ENCODE results near the gene PCNX2.
"Not testable (repeated sequence)": the region's sequence is repeated elsewhere in the genome, so short reads cannot be mapped to it uniquely, and the experiment has no call there.

Gene PCNX2

DNA sequence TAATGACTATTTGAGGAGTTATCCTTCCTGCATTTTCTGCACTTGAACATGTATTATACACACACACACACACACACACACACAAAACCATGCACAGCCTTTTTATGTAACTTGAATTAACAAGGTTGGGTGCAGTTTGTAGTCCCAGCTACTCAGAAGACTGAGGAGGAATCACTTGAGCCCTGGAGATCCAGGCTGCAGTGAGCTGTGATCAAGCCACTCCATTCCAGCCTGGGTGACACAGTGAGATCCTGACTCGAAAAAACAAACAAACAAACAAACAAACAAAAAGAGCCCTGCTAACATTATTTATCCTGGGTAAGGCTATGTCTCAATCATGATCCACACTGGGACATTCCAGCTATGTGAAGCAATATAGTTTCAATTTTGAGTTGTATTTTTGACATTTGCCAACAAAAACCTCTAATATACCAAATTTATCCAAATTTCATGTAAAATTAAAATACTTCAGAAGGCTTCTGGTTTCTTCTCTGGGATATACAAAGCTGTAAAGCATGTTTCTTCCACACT is 188.3 kb downstream of the PCNX2 start:
- no peak for DNase-seq (ENCODE audit: low read depth)

DNA sequence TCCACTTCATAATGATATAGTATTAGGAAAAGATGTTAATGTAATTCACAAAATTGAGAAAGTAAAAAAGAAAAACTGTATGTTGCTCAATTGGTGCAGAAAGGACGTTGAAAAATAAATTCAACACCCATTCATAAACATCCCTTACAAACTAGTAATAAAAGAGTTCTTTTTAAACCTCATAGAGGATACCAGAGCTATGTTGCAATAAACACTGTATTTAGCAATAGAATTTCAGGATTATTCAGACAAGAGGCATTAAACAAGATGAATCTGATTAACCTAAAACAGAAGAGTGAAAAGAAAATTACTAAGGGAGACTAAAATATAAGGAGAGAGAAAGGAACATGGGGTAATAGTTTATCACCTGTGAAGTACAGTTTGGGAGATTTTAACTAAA is 190.3 kb downstream of the PCNX2 start:
- DNase-seq (ENCODE audit: low read depth), result peak; percentile 38

DNA sequence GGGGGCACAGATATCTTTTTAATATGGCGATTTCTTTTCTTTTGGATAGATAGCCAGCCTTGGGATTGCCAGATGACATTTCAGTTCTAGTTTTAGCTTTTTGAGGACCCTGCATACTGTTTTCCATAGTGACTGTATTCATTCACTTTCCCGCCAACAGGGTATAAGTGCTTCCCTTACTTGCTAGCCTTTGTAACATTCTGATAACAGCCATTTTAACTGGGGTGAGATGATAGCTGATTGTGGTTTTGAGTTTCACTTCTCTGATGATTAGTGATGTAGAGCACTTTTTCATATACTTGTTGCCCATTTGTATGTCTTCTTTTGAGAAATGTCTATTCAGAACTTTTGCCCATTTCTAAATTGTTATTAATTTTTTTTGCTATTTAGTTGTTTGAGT is 193.2 kb downstream of the PCNX2 start:
- DNase-seq (ENCODE audit: low read depth), result no peak

DNA sequence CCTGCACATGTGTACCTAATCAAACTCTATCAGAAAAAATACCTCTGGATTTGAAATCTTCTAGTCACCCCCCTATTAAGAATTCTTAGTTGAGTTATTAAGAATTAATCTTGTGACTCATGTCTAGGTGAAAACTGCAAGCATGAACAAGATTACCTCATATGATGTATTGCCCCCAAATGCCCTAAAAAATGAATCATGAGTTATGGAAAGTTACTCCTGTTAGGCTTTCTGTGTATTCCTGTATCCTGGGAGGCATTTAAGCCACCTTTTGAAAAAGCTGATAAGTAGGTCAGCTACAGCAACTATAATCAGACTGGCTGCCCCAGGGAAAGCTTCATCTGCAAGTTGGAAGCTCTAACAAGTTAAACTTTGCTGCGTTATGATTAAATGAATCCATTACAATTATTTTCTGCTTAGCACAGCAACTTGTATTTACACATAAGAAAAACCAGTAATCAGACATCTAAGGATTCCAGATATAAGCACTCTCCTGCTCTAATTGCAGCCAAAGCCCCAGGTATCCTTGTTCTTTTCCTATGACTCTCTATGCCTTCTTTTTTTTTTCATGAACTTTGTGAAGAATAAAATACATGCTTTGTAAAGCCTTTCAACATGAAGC is 197.5 kb downstream of the PCNX2 start:
- DNase-seq (ENCODE audit: low read depth), result no peak

DNA sequence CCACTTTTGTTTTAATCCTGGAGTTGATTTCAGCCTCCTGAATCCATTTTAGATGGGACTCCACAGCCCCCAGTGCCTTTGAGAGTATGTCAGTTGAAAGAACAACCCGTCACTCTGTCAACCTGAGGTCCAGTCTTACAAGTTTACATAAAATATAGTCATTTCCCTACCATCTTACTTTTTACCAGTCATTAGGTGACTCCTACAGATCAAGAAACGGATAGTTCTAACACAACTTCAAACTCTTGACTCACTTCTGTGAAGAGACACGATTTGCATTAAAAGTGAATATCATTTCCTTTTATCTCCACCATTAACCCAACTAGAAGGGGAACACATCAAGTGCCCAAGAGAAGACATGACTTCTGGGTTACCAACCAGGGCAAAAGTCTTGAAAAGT is 198.0 kb downstream of the PCNX2 start:
- DNase-seq (ENCODE audit: low read depth), result no peak

DNA sequence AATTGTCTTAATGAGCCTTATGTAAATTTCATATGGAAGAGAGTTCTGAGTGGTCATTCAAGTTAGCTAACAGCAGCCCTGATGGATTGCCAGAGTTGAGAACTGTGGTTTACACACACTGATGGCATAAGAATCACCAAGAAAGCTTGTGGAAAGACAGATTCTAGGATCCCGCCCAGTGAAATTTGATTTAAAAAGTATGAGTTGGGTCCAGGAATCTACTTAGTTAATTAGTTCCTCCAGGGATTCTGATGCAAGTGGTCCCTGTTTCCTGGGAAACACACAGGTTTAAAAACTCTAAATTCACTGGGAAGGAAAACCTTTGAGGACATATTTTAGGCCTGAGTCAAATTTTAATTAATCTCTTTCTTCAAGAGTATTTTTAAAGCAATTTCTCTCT is 200.8 kb downstream of the PCNX2 start:
- no peak for DNase-seq (ENCODE audit: low read depth)

DNA sequence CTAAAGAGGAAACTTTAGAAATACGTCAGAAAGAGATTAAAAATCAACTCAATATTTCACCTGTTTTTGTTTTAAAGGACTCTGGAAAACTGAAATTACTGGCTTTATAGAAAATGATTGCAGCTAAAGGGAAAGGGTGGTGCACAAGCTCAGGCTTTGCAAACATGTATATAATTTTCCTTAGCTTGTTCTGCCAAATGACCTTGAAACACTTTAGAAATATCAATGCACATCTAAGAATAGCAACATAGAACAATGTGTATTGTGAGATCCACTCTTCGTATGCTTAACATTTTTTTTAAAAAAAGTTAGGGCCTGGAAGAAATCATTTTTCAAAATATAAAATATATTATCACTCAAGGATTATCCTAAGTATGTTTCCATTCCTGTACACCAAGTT is 201.3 kb downstream of the PCNX2 start:
- DNase-seq (ENCODE audit: low read depth), result no peak

DNA sequence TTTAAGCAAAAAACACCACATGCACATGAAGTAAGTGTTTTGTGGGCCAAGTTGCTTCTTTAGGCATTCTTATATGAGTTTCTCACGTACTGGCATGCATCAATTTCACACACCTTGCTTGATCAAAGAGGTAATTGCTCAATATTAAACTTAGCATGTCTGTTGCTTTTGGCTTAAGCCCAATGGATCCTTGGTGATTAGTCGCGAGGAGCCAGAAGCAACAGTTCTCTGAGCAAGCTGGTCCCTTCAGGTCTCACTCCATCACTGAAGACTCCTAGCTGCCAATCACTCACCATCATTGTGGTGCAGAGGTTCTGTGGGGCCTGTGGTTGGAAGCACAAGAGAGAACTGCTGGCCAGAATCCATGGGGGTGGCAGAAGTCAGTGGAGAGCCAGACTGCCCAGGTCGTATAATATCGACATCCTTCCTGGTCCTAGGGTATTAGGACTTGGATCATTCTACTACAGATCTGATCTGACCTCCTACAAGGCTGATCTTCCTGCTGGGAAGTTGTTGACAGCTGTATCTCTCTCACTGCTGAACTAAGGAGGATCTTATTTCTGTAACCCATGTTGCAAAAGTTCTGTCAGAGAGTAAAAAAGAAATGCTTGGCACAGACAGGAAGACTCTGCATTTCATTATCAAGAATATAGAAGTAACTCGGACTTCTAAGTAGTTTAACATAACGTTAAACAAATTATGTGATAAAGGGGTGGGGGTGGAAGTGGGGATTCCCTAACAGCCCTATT is 204.6 kb downstream of the PCNX2 start:
- DNase-seq (ENCODE audit: low read depth), result no peak

DNA sequence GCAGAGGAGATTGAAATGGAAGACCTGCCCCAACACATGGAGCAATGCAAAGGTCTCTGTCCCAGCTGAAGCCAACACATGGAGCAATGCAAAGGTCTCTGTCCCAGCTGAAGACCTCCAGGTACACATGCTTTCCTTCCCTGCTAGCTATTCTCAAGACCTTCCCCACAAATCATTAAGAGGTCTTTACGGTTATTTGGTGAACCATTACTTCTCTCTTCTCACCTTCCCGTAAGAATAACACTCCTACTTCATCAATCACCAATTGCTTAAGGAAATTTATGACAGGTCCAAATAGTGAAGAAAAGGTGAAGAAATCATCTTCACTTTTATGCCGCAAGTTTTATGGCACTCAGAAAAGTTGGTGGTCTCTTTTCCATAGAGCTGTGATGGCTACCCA is 206.3 kb downstream of the PCNX2 start:
- no peak for DNase-seq (ENCODE audit: low read depth)

DNA sequence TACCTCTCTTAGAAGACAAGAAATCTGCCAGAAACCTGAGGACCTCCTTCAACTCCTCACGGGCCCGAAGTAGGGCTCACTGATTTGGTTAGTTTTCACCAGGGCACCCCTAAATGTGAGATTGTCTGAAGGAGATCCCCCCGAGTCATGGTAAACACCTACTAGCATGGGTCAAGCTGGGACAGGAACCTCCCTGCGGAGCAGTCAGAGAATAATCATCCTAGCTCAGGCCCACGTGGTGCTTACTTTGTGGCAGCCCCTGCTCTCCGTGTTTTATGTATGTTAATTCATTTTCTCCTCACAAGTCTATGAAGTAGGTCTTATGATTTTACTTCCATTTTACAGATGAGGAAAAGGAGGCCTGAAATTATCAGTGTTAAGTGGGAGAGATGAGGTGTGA is 206.9 kb downstream of the PCNX2 start:
- no peak for DNase-seq (ENCODE audit: low read depth)

DNA sequence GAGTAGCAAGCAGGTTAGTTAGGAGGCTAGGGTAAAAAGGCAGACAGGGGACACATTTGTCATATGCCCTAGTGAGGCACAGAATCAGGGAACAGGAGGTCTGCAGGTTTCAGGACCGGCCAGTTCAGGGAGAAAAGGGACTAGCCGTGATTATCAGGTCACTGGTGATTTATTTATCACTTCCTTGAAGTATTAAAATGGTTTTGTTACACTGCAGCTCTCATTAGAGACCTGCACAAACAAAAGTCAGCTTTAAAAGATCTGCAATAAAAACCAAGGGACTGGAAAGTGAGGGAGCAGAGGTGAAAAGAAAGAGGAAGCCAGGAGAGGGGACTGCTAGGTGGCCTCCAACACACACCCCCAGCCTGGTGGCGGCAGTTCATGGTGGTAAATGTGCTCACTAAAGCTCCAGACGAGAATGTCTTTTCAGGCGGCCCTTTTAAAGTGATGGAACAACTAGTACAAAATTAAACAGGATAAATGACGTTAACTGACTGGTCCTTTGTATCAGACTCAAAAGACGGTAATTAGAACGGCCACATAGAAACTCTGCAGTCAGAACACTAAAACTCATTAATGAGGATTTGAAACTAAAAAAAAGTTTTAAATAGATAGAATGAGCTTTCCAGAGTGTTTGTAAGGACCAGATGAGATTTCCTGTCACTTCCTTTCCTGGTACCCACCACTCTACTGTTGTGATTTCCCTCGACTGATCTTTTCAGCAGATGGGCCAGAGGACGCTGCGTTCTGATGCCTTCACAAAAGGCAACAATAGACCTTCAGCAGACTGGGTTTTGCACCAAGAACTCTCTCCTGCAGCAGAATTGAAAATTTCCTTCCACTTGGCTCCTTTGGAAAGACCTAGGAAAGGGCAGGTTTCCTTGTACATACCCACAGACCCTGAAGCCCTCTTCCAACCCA is 208.3 kb downstream of the PCNX2 start:
- no peak for DNase-seq (ENCODE audit: low read depth)

DNA sequence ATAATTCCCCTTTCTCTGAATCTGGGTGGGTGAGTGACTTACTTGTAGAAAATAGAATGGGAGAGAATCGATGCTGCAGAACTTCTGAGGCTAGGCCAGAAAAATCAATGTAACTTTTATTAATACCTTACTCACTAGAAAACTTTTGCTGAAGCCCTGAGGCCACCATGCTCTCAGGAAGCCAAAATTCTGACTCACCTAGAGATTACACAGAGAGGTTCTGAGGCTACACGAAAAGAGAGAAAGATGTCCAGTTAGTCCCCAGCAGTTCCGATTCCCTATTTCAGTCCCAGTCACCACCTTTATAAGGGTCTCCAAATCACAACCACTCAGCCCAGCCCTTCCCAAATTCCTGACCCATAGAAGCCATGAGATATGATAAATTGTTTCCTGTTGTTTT is 210.0 kb downstream of the PCNX2 start:
- no peak for DNase-seq (ENCODE audit: low read depth)

DNA sequence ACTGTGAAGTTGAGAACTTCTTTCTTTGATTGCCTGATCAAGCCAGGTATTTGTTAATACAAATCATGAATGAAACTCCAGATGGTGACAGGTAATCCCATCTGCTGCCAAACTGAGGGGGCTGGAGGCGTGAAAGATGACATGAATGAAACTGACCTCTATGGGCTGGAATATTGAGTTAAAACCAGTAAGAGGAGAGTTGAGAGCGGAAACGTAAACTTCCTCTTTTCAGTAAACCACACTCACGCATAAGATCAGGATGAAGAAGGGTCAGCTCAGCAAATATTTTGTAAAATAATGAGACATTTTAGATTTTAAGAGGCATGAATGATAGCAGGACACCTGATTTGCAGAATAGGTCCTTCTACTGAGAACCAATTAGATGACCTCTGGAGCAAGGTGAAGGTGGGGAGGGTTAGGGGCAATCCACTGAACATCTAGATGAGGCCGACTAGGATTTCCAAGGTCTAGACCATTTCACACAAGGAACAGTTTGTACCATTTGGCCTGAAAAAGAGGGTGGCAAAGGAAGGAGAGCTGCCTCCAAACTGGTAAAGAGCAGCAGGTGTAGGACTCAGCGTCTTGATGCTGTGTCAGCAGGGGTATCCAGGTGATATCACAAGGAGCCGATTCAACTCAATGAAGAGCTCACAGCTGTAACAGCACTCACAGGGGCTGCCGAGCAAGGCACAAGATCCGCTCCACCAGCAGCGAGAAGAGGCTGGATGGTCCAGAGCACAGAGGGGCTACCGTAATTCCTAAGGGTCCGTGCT is 212.6 kb downstream of the PCNX2 start:
- DNase-seq (ENCODE audit: low read depth), result no peak

DNA sequence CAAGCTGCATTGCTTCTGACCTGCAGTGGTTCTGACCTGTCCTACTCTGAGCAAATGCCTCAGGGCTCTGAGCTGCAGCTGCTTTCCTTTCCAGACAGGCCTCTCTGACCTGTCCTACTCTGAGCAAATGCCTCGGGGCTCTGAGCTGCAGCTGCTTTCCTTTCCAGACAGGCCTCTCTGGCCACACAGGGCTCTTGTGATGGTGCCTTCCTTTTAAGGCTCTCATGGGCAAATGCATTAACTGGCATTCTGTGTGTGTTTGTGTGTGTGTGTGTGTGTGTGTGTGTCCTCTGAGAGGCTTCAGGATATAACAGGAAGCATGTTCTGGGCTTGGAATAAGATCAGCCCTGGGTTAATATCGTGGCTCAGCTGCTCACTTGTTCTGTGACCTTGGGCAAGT is 213.8 kb downstream of the PCNX2 start:
- DNase-seq (ENCODE audit: low read depth), result no peak

DNA sequence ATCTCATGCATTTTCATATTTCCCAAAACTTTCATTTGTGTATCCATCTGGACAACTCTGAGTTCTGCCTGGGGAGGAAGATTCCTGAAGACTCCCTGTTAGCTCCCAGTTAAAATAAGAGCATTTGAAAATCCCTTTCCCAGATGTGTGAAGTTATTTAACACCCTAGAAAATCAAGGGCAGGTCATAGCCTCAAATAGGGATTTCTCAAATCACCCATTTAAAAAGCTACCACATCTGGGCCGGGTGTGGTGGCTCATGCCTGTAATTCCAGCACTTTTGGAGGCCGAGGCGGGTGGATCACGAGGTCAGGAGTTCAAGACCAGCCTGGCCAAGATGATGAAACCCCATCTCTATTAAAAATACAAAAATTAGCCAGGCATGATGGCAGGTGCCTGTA is 214.7 kb downstream of the PCNX2 start:
- not testable (repeated sequence) for DNase-seq (ENCODE audit: low read depth)

DNA sequence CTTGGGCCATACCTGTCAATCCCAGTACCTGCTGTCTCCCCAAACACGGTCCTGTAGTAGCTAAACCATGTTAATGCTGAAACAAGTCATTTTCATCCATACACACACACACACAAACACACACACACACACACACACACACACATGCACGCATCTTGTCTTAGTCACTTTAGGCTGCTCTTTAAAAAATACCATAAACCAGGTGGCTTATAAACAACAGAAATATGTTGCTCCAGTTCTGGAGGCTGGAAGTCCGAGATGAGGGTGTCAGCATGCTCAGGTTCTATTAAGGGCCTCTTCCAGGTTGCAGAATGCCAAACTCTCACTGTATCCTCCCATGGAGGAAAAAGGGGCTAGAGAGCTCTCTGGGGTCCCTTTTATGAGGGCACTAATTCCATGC is 215.2 kb downstream of the PCNX2 start:
- no peak for DNase-seq (ENCODE audit: low read depth)

DNA sequence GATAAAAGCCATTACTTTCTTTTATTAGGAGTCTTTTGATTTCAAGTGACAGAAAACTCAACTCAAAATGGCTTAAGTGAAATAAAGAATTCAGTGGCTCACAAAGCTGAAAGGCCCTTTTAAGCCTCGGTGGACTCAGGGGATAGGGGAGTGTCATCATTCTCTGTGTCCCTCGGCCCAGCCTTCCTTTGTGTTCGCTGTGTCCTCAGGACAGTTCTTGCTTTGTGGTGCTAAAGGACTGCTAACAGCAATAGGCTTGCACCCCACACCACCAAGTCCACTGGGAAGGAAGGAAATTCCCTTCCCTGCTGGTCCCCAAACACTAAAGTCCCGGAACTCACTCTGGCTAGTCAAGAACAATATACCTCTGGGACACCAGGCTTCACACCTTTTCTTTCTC is 216.0 kb downstream of the PCNX2 start:
- DNase-seq (ENCODE audit: low read depth), result no peak

DNA sequence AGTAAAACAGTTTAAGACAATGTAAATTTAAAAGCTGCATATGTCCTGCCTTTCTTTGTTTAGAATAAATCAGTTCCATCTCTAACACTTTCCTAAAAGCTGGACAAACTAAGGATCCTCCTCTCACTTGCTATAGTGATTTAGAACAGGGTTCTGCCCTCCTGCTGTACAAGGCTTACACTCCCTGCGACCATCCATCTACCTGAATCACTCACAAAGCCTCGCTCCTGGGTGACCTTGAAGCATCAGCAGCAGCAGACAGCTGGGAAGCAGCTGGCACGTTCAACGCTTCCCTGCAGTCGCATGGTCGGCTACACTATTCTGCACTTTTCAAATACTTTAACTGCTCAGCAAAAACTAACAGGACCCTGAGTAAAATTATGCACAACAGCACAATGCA is 217.1 kb downstream of the PCNX2 start:
- no peak for DNase-seq (ENCODE audit: low read depth)

DNA sequence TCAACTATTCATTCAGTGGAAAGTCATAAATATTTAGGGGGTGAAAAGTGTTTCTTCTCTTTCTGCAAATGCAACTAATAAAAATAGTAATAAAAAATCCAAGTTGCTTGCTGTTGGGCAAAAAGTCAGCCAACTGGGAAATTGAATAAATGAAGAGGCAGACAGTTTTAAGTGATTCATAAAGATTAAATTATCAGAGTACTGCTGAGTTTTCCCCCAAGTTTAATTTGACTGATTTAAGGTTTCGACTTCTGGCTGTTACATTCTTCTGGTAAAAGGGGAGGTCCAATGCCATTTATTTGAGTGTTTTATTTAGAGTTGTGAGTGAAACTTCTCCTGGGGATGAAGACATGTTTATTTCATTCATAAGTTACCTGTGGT is 219.6 kb downstream of the PCNX2 start:
- DNase-seq (ENCODE audit: low read depth), result no peak

DNA sequence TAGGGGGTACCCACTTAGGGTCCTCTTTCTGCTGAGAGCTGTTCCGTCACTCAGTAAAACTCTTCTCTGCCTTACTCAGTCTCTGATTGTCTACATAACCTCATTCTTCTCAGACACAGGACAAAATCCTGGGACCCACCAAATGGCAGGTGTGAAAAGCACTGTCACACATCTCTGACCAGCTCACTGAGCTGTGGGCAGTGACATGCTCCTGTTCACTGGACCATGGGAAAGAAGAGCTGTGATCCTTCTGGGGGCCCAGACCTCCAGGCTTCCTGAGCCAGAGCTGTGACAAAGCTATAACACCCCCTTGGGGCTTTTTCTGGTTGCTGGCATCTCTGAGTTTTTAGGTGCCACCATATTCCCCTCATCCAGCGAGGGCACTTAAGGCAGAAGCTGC is 229.4 kb downstream of the PCNX2 start:
- no peak for DNase-seq (ENCODE audit: low read depth)

DNA sequence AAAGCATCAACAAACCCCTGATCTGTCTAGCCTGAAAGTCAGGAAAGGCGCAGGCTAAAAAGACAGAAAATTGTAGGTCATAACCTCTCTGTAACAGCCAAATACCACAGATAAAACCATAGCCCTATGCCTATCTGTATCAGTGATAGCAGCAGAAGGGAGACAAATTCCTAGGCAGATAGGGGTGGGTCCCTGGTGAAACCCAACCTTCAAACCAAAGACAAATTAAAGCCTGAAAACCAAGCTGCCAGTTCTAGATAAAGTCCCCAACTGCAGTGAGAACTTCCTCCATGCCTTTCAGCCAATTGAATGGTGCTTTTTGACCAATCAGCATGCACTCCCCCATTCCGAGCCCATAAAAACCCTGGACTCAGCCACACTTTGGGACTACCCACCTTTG is 229.8 kb downstream of the PCNX2 start:
- DNase-seq (ENCODE audit: low read depth), result no peak

DNA sequence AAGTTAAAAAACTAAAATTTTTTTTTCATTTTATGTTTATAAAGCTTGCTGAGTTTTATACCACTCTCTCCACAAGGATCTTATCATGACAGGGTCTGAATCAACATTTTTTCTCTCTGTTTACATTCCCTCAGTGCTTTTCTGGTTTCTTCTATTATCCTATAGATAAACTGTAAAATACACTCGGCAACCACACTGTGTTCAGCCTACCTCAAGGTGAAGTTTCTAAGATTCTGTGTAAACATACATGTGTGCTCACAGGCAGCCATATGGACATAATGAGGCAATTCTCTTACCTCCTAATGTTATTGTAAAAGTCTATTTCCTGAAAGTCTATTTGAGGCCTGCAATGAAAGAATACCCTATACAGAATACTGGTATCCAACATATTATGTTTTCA is 230.5 kb downstream of the PCNX2 start:
- DNase-seq (ENCODE audit: low read depth), result no peak

All from GM04504 (cell line).